H9 (cell line): ENCODE measurements around the gene RBMS3. TPM values are rescaled to one million over a fixed set of nuclear protein-coding genes. Genes with fewer than 3 reads are reported as not detected.

ENCODE experiments used
- DNase-seq: peaks from one replicate; pipeline ENCODE4 v3.0.0-alpha.2; 2017
- H2AFZ ChIP-seq: one replicate; pipeline ENCODE4 v1.6.1; 2013; ENCODE audit warnings: mild to moderate bottlenecking, low read length, control low read depth, moderate library complexity
- H2AK5ac ChIP-seq: 2 replicates; pipeline ENCODE4 v1.6.1; 2013; ENCODE audit warnings: low read length, control low read depth, mixed read lengths; ENCODE audit not compliant: insufficient read length
- H2BK120ac ChIP-seq: one replicate; pipeline ENCODE4 v1.6.1; 2013; ENCODE audit warnings: low read depth, mild to moderate bottlenecking, low read length, control low read depth, inconsistent platforms; ENCODE audit not compliant: poor library complexity, severe bottlenecking
- H2BK12ac ChIP-seq: 2 replicates; pipeline ENCODE4 v1.6.1; 2013; ENCODE audit warnings: low read length, control low read depth, mixed read lengths, low read depth; ENCODE audit not compliant: insufficient read length
- H2BK15ac ChIP-seq: 2 replicates; pipeline ENCODE4 v1.6.1; 2013; ENCODE audit warnings: low read depth, low read length, control low read depth
- H2BK20ac ChIP-seq: one replicate; pipeline ENCODE4 v1.6.1; 2013; ENCODE audit warnings: low read depth, mild to moderate bottlenecking, low read length, control low read depth, inconsistent platforms; ENCODE audit not compliant: poor library complexity, severe bottlenecking
- H2BK5ac ChIP-seq: 2 replicates; pipeline ENCODE4 v1.6.1; 2013; ENCODE audit warnings: low read length, control low read depth, mixed read lengths; ENCODE audit not compliant: insufficient read length
- H3K14ac ChIP-seq: 2 replicates; pipeline ENCODE4 v1.6.1; 2013; ENCODE audit warnings: low read length, control low read depth; ENCODE audit not compliant: insufficient read depth
- H3K18ac ChIP-seq: 2 replicates; pipeline ENCODE4 v1.6.1; 2013; ENCODE audit warnings: low read depth, mild to moderate bottlenecking, mixed read lengths, low read length, control low read depth; ENCODE audit not compliant: insufficient read length
- H3K23ac ChIP-seq: 2 replicates; pipeline ENCODE4 v1.6.1; 2013; ENCODE audit warnings: low read length, control low read depth, mixed read lengths, low read depth; ENCODE audit not compliant: insufficient read length
- H3K23me2 ChIP-seq: 2 replicates; pipeline ENCODE4 v1.6.1; 2013; ENCODE audit warnings: low read depth, mild to moderate bottlenecking, mixed read lengths, low read length, control low read depth; ENCODE audit not compliant: insufficient read length, poor library complexity, severe bottlenecking
- H3K27ac ChIP-seq: 2 replicates; pipeline ENCODE4 v1.5.1; 2013; ENCODE audit warnings: low read length, control low read depth, mixed read lengths, low read depth; ENCODE audit not compliant: insufficient read length
- H3K27me3 ChIP-seq: 2 replicates; pipeline ENCODE4 v1.6.1; 2013; ENCODE audit warnings: low read length, control low read depth, inconsistent platforms; ENCODE audit not compliant: insufficient read depth
- H3K4ac ChIP-seq: 2 replicates; pipeline ENCODE4 v1.6.1; 2013; ENCODE audit warnings: low read depth, mild to moderate bottlenecking, control low read depth, inconsistent platforms, low read length, moderate library complexity
- H3K4me1 ChIP-seq: 2 replicates; pipeline ENCODE4 v1.6.1; 2013; ENCODE audit warnings: low read length, control low read depth, inconsistent platforms; ENCODE audit not compliant: insufficient read depth
- H3K4me2 ChIP-seq: 2 replicates; pipeline ENCODE4 v1.6.1; 2013; ENCODE audit warnings: low read length, control low read depth, mixed read lengths; ENCODE audit not compliant: insufficient read length, insufficient read depth
- H3K56ac ChIP-seq: 2 replicates; pipeline ENCODE4 v1.6.1; 2013; ENCODE audit warnings: low read depth, mild to moderate bottlenecking, mixed read lengths, low read length, control low read depth; ENCODE audit not compliant: insufficient read length
- H3K79me1 ChIP-seq: 2 replicates; pipeline ENCODE4 v1.6.1; 2013; ENCODE audit warnings: low read depth, mild to moderate bottlenecking, moderate library complexity, low read length, control low read depth, inconsistent platforms; ENCODE audit not compliant: insufficient read depth, poor library complexity, severe bottlenecking
- H3K79me2 ChIP-seq: 2 replicates; pipeline ENCODE4 v1.6.1; 2013; ENCODE audit warnings: low read length, control low read depth, inconsistent platforms; ENCODE audit not compliant: insufficient read depth
- H3K9ac ChIP-seq: 2 replicates; pipeline ENCODE4 v1.6.1; 2013; ENCODE audit warnings: low read length, control low read depth, mixed read lengths; ENCODE audit not compliant: insufficient read length; ENCODE audit errors: extremely low read depth
- H3K9me3 ChIP-seq: one replicate; pipeline ENCODE4 v1.6.1; 2013; ENCODE audit warnings: low read depth, low read length, inconsistent platforms; ENCODE audit not compliant: control insufficient read depth
- H3T11ph ChIP-seq: one replicate; pipeline ENCODE4 v1.6.1; 2013; ENCODE audit warnings: mild to moderate bottlenecking, low read length, control low read depth, inconsistent platforms
- H4K20me1 ChIP-seq: one replicate; pipeline ENCODE4 v1.6.1; 2013; ENCODE audit not compliant: control insufficient read depth, insufficient read length, insufficient read depth
- H4K5ac ChIP-seq: 2 replicates; pipeline ENCODE4 v1.6.1; 2013; ENCODE audit warnings: low read depth, mild to moderate bottlenecking, mixed read lengths, low read length, control low read depth; ENCODE audit not compliant: insufficient read length
- H4K8ac ChIP-seq: replicated peaks from 2 replicates; pipeline ENCODE4 v1.6.1; 2013; ENCODE audit warnings: low read length, control low read depth, mixed read lengths, low read depth; ENCODE audit not compliant: insufficient read length
- H4K91ac ChIP-seq: 2 replicates; pipeline ENCODE4 v1.6.1; 2013; ENCODE audit warnings: low read depth, mild to moderate bottlenecking, moderate library complexity, mixed read lengths, low read length, control low read depth; ENCODE audit not compliant: insufficient read length
- H3K27ac Mint-ChIP-seq, 3 experiments: 2 replicates in 2 of 3; 3 replicates in 1 of 3; pipeline ENCODE4 v1.8.0; 2020 to 2021; ENCODE audit warnings: mixed read lengths in 3 of 3, mild to moderate bottlenecking in 1 of 3, moderate library complexity in 1 of 3
- H3K27me3 Mint-ChIP-seq: 2 replicates; pipeline ENCODE4 v1.8.0; 2021; ENCODE audit warnings: low read depth, mild to moderate bottlenecking, moderate library complexity, mixed read lengths
- H3K36me3 Mint-ChIP-seq, 3 experiments: 2 replicates in 2 of 3; 3 replicates in 1 of 3; pipeline ENCODE4 v1.8.0; 2020 to 2021; ENCODE audit warnings: low read depth in 3 of 3, mixed read lengths in 3 of 3; ENCODE audit not compliant: insufficient read depth in 1 of 3
- H3K4me1 Mint-ChIP-seq, 2 experiments: 2 replicates each; pipeline ENCODE4 v1.8.0; 2020; ENCODE audit warnings: mixed read lengths in 2 of 2
- H3K4me3 Mint-ChIP-seq, 2 experiments: 2 replicates in 1 of 2; 3 replicates in 1 of 2; pipeline ENCODE4 v1.8.0; 2020 to 2021; ENCODE audit warnings: mild to moderate bottlenecking in 2 of 2, mixed read lengths in 2 of 2, moderate library complexity in 1 of 2
- H3K9me3 Mint-ChIP-seq, 2 experiments: 2 replicates in 1 of 2; 3 replicates in 1 of 2; pipeline ENCODE4 v1.8.0; 2020; ENCODE audit warnings: mild to moderate bottlenecking in 2 of 2, mixed read lengths in 2 of 2, moderate library complexity in 1 of 2
- WGBS: extraction: QIAGEN DNeasy Blood & Tissue Kit; methylation state at CpG from one replicate; pipeline ENCODE4 v1.1.7; 2013; ENCODE audit warnings: missing lambda C conversion rate, low lambda C conversion rate, mixed read lengths; ENCODE audit not compliant: insufficient read length; ENCODE audit errors: extremely low coverage; 5-methylcytosine and 5-hydroxymethylcytosine counted together
- total RNA-seq: library from RNA; stranded (reverse); gene quantifications from 2 replicates; pipeline ENCODE4 v1.2.1, GENCODE V29; 2021
- TF ChIP-seq, protein P1 (sequence below): fragments of 200-600 bp; sonication (generic); conservative IDR thresholded peaks from 3 replicates; pipeline ENCODE4 v1.8.0; 2021; ENCODE audit warnings: antibody characterized with exemption, mild to moderate bottlenecking

RBMS3 gene
- total RNA-seq, 1 experiment from 2014 or later, result 8.1 TPM

DNA sequence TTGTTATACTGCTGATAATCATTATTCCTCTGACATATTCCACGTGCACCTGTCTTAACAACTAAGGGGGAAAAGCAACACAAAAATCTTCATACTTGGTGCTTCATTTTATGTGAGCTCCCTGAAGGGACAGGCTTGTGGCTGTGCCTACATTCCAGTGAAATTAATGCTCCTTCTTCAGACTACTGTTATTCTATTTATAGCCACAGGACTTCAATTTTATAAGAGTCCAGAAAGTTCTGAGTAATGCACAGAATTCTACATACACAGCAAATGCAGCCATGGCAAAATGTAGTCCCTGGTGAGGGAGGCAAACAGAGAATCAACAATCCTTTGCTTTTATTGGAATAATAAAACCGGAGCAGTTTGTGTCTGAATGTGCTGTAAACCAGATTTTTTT lies 417.1 kb downstream of the RBMS3 start:
- Histone ChIP-seq H2BK120ac (no peak overlapping the region), H3K23ac (no peak overlapping the region), H2BK12ac (no peak overlapping the region), H4K20me1 (no peaks in the 10 kb centered on the region), H2BK20ac (no peak overlapping the region), H3T11ph (no peak overlapping the region), H2BK5ac (no peak overlapping the region), H3K4ac (no peak overlapping the region), H3K79me1 (no peaks in the 10 kb centered on the region), H2BK15ac (no peak overlapping the region), H3K9me3 (no peaks in the 10 kb centered on the region), H3K56ac (no peak overlapping the region), H2AFZ (no peak overlapping the region), H3K9ac (no peak overlapping the region), H4K5ac (no peak overlapping the region), H3K27ac (no peak overlapping the region), H3K27me3 (no peaks in the 10 kb centered on the region), H4K8ac (no peak overlapping the region), H3K79me2 (no peaks in the 10 kb centered on the region), H3K4me1 (peaks cover 3% of the 10 kb centered on the region; the same call in 1 of the 2 replicates), H3K4me2 (no peak overlapping the region), H2AK5ac (no peak overlapping the region), H3K23me2 (no peaks in the 10 kb centered on the region), H3K18ac (no peak overlapping the region), H4K91ac (no peak overlapping the region), H3K14ac (no peak overlapping the region)
- peaks cover 31 to 41% of the 10 kb centered on the region in 2 experiments for H3K4me1 Mint-ChIP-seq
- H3K27ac Mint-ChIP-seq, result no peak overlapping the region
- no CpG with 5 or more reads among the region's 2 CpGs for WGBS
- TF ChIP-seq, protein P1, sequence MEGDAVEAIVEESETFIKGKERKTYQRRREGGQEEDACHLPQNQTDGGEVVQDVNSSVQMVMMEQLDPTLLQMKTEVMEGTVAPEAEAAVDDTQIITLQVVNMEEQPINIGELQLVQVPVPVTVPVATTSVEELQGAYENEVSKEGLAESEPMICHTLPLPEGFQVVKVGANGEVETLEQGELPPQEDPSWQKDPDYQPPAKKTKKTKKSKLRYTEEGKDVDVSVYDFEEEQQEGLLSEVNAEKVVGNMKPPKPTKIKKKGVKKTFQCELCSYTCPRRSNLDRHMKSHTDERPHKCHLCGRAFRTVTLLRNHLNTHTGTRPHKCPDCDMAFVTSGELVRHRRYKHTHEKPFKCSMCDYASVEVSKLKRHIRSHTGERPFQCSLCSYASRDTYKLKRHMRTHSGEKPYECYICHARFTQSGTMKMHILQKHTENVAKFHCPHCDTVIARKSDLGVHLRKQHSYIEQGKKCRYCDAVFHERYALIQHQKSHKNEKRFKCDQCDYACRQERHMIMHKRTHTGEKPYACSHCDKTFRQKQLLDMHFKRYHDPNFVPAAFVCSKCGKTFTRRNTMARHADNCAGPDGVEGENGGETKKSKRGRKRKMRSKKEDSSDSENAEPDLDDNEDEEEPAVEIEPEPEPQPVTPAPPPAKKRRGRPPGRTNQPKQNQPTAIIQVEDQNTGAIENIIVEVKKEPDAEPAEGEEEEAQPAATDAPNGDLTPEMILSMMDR, result no peak
- peaks cover 3 to 14% (median 11%) of the 10 kb centered on the region in 3 experiments; a peak in 6 of 7 replicates for H3K36me3 Mint-ChIP-seq
- H3K4me3 Mint-ChIP-seq, result no peak overlapping the region
- H3K27me3 Mint-ChIP-seq, result no peaks in the 10 kb centered on the region
- no peak for DNase-seq
- peaks cover 8 to 17% of the 10 kb centered on the region in 2 experiments for H3K9me3 Mint-ChIP-seq
